ENCODE results near the gene TMEM154.

The TMEM154 gene

DNA sequence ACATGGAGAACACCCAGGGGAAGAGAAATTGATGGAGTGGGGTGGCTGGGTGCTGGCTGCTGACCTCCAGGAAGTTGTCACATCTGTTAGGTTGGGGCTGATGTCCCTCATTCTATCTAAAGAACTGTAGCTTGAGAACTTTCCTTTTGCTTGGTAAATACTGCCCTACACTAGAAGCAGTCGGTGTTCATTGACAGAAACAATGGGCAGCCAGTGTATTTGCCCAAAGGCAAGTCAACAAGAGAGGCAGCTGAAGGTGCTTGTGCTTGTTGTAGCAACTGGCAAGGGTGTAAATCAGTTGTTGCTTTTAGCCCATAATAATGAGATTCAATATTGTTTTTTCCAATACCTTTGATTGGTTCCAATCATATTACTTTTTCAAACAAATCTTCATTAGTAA is 956 bp downstream of the TMEM154 start:
- Histone ChIP-seq H3K27ac (ENCODE audit: insufficient read depth in 1 of 2, low read depth in 1 of 2, low read length in 2 of 2, poor library complexity in 1 of 2, severe bottlenecking in 2 of 2) (no peak overlapping the region), H3K4me1 (ENCODE audit: control extremely low read depth in 1 of 4, control insufficient read depth in 4 of 4, insufficient read depth in 4 of 4, low read length in 3 of 4) (peaks cover 8 to 28% (median 14%) of the 10 kb centered on the region in 4 experiments), H3K36me3 (ENCODE audit: control insufficient read depth in 4 of 4, insufficient read depth in 4 of 4, low read length in 3 of 4) (no peaks in the 10 kb centered on the region), H3K27me3 (replicated peaks in 2 of 5; ENCODE audit: control insufficient read depth in 4 of 5, insufficient read depth in 5 of 5, low read length in 4 of 5) (no peaks in the 10 kb centered on the region), H3K4me3 (ENCODE audit: control insufficient read depth in 1 of 7, extremely low read depth in 1 of 7, insufficient read depth in 4 of 7, low read depth in 2 of 7, low read length in 6 of 7) (peak overlapping the region in 6 of 7 experiments; percentile 71 to 95 (median 83)), H3K9me3 (ENCODE audit: control extremely low read depth in 1 of 5, control insufficient read depth in 4 of 5, insufficient read depth in 2 of 5, low read depth in 1 of 5, low read length in 4 of 5) (no peaks in the 10 kb centered on the region)
- 100% methylated on average over 1 of the region's 1 CpG for WGBS (ENCODE audit: insufficient coverage)
- ChIA-PET POLR2A (interaction anchor here (0.6 kb wide), 1 partner anchor 14 kb away, joined by 3 read pairs; no protein-coding TSS in a partner anchor), CTCF (interaction anchor here (0.6 to 2.4 kb wide), 9 partner anchors 12 to 954 kb away, joined by 3 to 8 read pairs (median 4); no protein-coding TSS in a partner anchor)
- no peak for DNase-seq

DNA sequence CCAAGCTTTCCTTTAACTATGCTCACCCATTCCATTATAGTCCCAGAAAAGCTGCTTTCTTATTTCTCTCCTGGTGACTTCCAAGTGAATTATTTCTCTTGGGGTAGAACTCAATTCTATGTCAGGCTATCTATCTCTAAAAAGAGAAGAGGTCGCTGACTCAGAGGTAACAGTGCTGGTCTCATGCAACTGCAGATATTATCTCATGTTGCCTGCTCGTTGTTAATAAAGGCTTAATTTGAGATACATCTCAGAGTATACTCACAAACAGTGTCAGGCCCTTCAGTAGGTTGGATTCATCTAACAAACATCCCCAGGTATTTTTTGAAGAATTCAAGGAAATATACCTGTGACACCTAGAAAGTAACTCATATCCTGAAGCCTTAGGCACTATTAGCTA is 2.7 kb downstream of the TMEM154 start:
- ChIA-PET POLR2A (interaction anchor here (0.6 kb wide), 1 partner anchor 154 kb away, joined by 3 read pairs; no protein-coding TSS in a partner anchor), CTCF (interaction anchor here (0.8 to 2.4 kb wide), 6 partner anchors 13 to 225 kb away, joined by 3 to 8 read pairs (median 4); no protein-coding TSS in a partner anchor)
- H3K27ac ChIP-seq (ENCODE audit: insufficient read depth in 1 of 2, low read depth in 1 of 2, low read length in 2 of 2, poor library complexity in 1 of 2, severe bottlenecking in 2 of 2): no peak overlapping the region
- no peaks in the 10 kb centered on the region for H3K36me3 ChIP-seq (ENCODE audit: control insufficient read depth in 4 of 4, insufficient read depth in 4 of 4, low read length in 3 of 4)
- DNase-seq: no peak
- H3K4me1 ChIP-seq (ENCODE audit: control extremely low read depth in 1 of 4, control insufficient read depth in 4 of 4, insufficient read depth in 4 of 4, low read length in 3 of 4): peaks cover 8 to 28% (median 14%) of the 10 kb centered on the region in 4 experiments
- H3K9me3 ChIP-seq (ENCODE audit: control extremely low read depth in 1 of 5, control insufficient read depth in 4 of 5, insufficient read depth in 2 of 5, low read depth in 1 of 5, low read length in 4 of 5): no peaks in the 10 kb centered on the region
- no peaks in the 10 kb centered on the region for H3K27me3 ChIP-seq (replicated peaks in 2 of 5; ENCODE audit: control insufficient read depth in 4 of 5, insufficient read depth in 5 of 5, low read length in 4 of 5)
- 75% methylated on average over 1 of the region's 2 CpGs for WGBS (ENCODE audit: insufficient coverage)
- H3K4me3 ChIP-seq (ENCODE audit: control insufficient read depth in 1 of 7, extremely low read depth in 1 of 7, insufficient read depth in 4 of 7, low read depth in 2 of 7, low read length in 6 of 7): peak overlapping the region in 1 of 7 experiments; percentile 23

DNA sequence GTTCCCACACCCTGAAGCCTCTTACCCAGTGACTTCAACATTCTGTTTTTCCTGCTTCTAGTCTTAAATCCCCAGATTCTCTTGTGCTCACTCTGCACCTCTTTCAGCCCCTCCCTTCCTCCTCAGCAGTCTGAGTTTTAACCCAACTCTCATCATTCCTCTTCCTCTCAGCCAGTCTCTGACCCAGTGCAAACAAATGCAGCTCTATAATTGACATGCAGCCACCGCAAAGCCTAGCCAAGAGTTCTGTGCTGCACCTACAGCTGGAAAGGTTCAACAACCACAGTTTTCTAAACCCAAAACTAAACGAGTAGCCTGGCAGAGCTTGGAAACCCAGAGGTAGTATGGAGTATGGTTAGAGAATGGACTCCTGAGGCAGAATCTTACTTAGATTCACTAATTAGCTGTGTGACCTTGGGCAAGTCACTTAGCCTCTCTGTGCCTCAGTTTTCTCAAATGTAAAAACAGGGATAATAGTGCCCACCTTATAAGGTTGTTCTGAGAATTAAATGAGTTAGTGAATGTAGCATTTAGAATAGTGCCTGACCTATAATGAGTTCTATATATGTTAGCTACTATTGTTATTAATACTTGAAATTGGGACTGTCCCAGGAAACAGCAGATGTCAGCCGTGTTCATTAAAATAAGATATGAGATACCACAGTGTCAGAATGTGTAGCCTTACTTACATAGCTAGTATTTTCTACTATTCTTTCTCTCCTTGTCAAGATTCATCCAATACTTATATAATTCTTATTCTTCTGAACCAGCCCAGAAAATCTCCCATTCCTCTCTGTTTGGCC is 3.5 kb downstream of the TMEM154 start:
- peaks cover 8 to 28% (median 14%) of the 10 kb centered on the region in 4 experiments for H3K4me1 ChIP-seq (ENCODE audit: control extremely low read depth in 1 of 4, control insufficient read depth in 4 of 4, insufficient read depth in 4 of 4, low read length in 3 of 4)
- H3K4me3 ChIP-seq (ENCODE audit: control insufficient read depth in 1 of 7, extremely low read depth in 1 of 7, insufficient read depth in 4 of 7, low read depth in 2 of 7, low read length in 6 of 7): no peak overlapping the region
- ChIA-PET POLR2A (no interaction called here), CTCF (interaction anchor here (0.7 to 2.4 kb wide), 7 partner anchors 14 to 224 kb away, joined by 3 to 8 read pairs (median 3); no protein-coding TSS in a partner anchor)
- no peak for DNase-seq
- no peak overlapping the region for H3K27ac ChIP-seq (ENCODE audit: insufficient read depth in 1 of 2, low read depth in 1 of 2, low read length in 2 of 2, poor library complexity in 1 of 2, severe bottlenecking in 2 of 2)
- H3K36me3 ChIP-seq (ENCODE audit: control insufficient read depth in 4 of 4, insufficient read depth in 4 of 4, low read length in 3 of 4): no peaks in the 10 kb centered on the region
- no peaks in the 10 kb centered on the region for H3K27me3 ChIP-seq (replicated peaks in 2 of 5; ENCODE audit: control insufficient read depth in 4 of 5, insufficient read depth in 5 of 5, low read length in 4 of 5)
- no peaks in the 10 kb centered on the region for H3K9me3 ChIP-seq (ENCODE audit: control extremely low read depth in 1 of 5, control insufficient read depth in 4 of 5, insufficient read depth in 2 of 5, low read depth in 1 of 5, low read length in 4 of 5)
- 93% methylated on average over 3 of the region's 3 CpGs for WGBS (ENCODE audit: insufficient coverage)

DNA sequence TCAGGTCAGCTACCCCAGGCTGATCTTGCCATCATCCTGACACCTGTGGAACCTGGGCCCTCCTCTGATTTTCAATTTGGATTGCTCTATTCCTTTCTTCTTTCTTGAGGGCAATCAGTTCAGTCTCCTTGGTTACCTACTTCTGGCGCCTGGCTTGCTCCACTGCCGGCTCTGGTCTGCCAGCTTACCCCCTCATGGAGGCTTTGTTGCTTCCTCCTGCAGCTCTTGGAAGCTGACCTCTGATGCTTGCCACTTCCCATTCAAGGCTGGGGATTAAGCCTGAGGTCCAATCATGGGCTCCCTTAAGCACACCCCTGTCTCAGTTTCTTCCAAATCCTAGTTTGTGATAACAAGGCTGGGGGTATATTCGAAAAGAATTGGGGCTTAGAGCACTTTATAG is 5.4 kb downstream of the TMEM154 start:
- H3K4me3 ChIP-seq (ENCODE audit: control insufficient read depth in 1 of 7, extremely low read depth in 1 of 7, insufficient read depth in 4 of 7, low read depth in 2 of 7, low read length in 6 of 7): no peak overlapping the region
- H3K27ac ChIP-seq (ENCODE audit: insufficient read depth in 1 of 2, low read depth in 1 of 2, low read length in 2 of 2, poor library complexity in 1 of 2, severe bottlenecking in 2 of 2): no peak overlapping the region
- no peak for DNase-seq
- ChIA-PET POLR2A (no interaction called here), CTCF (no interaction called here)
- no peaks in the 10 kb centered on the region for H3K36me3 ChIP-seq (ENCODE audit: control insufficient read depth in 4 of 4, insufficient read depth in 4 of 4, low read length in 3 of 4)
- H3K27me3 ChIP-seq (replicated peaks in 2 of 5; ENCODE audit: control insufficient read depth in 4 of 5, insufficient read depth in 5 of 5, low read length in 4 of 5): no peaks in the 10 kb centered on the region
- peaks cover 1 to 16% (median 10%) of the 10 kb centered on the region in 4 experiments for H3K4me1 ChIP-seq (ENCODE audit: control extremely low read depth in 1 of 4, control insufficient read depth in 4 of 4, insufficient read depth in 4 of 4, low read length in 3 of 4)
- H3K9me3 ChIP-seq (ENCODE audit: control extremely low read depth in 1 of 5, control insufficient read depth in 4 of 5, insufficient read depth in 2 of 5, low read depth in 1 of 5, low read length in 4 of 5): no peaks in the 10 kb centered on the region
- WGBS (ENCODE audit: insufficient coverage): 100% methylated on average over 2 of the region's 3 CpGs

DNA sequence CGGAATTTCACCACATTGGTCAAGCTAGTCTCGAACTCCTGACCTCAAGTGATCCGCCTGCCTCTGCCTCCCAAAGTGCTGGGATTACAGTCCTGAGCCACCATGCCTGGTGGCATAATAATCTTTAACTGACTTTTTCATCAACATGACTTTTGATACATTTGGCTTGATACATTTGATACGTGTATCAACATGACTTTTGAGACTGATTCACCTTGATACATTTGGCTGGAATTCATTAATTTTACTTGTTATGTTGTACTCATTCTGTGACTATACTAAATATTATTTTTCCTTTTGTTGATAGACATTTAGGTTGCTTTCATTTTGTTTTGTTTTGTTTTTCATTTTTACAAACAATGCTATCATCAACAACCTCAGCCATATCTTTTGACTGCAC is 6.3 kb downstream of the TMEM154 start:
- no peaks in the 10 kb centered on the region for H3K9me3 ChIP-seq (ENCODE audit: control extremely low read depth in 1 of 5, control insufficient read depth in 4 of 5, insufficient read depth in 2 of 5, low read depth in 1 of 5, low read length in 4 of 5)
- 100% methylated on average over 1 of the region's 4 CpGs for WGBS (ENCODE audit: insufficient coverage)
- H3K4me3 ChIP-seq (ENCODE audit: control insufficient read depth in 1 of 7, extremely low read depth in 1 of 7, insufficient read depth in 4 of 7, low read depth in 2 of 7, low read length in 6 of 7): no peak overlapping the region
- peaks cover 0 to 15% (median 4%) of the 10 kb centered on the region in 4 experiments for H3K4me1 ChIP-seq (ENCODE audit: control extremely low read depth in 1 of 4, control insufficient read depth in 4 of 4, insufficient read depth in 4 of 4, low read length in 3 of 4)
- H3K36me3 ChIP-seq (ENCODE audit: control insufficient read depth in 4 of 4, insufficient read depth in 4 of 4, low read length in 3 of 4): no peaks in the 10 kb centered on the region
- DNase-seq: no peak
- ChIA-PET CTCF (no interaction called here), POLR2A (no interaction called here)
- H3K27me3 ChIP-seq (replicated peaks in 2 of 5; ENCODE audit: control insufficient read depth in 4 of 5, insufficient read depth in 5 of 5, low read length in 4 of 5): no peaks in the 10 kb centered on the region
- no peak overlapping the region for H3K27ac ChIP-seq (ENCODE audit: insufficient read depth in 1 of 2, low read depth in 1 of 2, low read length in 2 of 2, poor library complexity in 1 of 2, severe bottlenecking in 2 of 2)

DNA sequence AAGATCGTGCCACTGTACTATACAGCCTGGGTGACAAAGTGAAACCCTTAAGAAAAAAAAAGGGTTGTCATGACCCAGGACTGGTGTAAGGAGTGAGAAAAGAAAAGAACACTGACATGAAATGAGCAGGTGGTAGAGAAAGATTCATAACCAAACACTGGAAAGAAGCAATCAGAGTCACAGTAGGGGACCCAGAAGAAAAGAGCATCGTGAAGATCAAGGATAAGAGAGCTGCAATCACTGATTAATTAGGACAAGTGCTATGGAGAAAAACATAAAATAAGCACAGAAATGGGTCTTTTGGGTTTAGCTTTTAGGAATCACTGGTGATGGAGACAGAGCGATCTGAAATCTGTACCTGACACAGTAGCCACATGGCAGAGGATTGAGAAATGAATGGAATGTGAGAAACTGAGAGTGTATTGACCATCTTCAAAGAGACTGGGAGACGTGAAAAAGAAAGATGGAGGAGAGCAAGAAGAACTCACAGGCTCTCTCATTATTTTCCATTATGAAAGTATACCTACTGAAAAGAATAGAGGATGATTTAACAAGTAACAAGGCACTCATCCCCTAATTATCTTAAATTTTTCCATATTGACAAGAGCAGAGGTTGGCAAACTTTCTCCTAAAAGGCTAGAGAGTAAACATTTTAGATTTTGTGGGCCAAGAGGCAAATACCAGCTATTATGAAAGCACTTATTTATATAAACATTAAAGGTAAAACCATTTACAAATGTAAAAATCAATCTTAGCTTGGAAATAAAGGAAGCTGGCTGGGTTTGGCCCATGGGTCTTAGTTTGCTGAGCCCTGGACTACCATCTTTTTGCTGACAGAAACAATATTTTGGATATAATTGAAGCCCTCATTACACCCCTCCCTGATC is 7.3 kb downstream of the TMEM154 start:
- DNase-seq: no peak
- Histone ChIP-seq H3K36me3 (ENCODE audit: control insufficient read depth in 4 of 4, insufficient read depth in 4 of 4, low read length in 3 of 4) (no peaks in the 10 kb centered on the region), H3K4me1 (ENCODE audit: control extremely low read depth in 1 of 4, control insufficient read depth in 4 of 4, insufficient read depth in 4 of 4, low read length in 3 of 4) (peaks cover 0 to 13% (median 3%) of the 10 kb centered on the region in 4 experiments), H3K4me3 (ENCODE audit: control insufficient read depth in 1 of 7, extremely low read depth in 1 of 7, insufficient read depth in 4 of 7, low read depth in 2 of 7, low read length in 6 of 7) (no peak overlapping the region), H3K9me3 (ENCODE audit: control extremely low read depth in 1 of 5, control insufficient read depth in 4 of 5, insufficient read depth in 2 of 5, low read depth in 1 of 5, low read length in 4 of 5) (no peaks in the 10 kb centered on the region), H3K27ac (ENCODE audit: insufficient read depth in 1 of 2, low read depth in 1 of 2, low read length in 2 of 2, poor library complexity in 1 of 2, severe bottlenecking in 2 of 2) (no peak overlapping the region), H3K27me3 (replicated peaks in 2 of 5; ENCODE audit: control insufficient read depth in 4 of 5, insufficient read depth in 5 of 5, low read length in 4 of 5) (no peaks in the 10 kb centered on the region)
- WGBS (ENCODE audit: insufficient coverage): 97% methylated on average over 3 of the region's 4 CpGs
- ChIA-PET CTCF (interaction anchor here (1.5 kb wide), 1 partner anchor 10 kb away, joined by 3 read pairs; no protein-coding TSS in a partner anchor), POLR2A (no interaction called here)

All from common myeloid progenitor, CD34-positive (primary cell).